Body of pancreas (tissue), 4 donors: ENCODE measurements around the gene TLR7. TPM values are rescaled to one million over a fixed set of nuclear protein-coding genes. Genes with fewer than 3 reads are reported as not detected.

Experiments
- ATAC-seq: fragments of 150-250 bp; one replicate; pipeline ENCODE4 v1.9.1; 2016
- DNase-seq, 4 donors: peaks; one replicate each; pipeline ENCODE4 v3.0.0-alpha.2; 2019
- H3K27ac ChIP-seq, 4 donors: fragments of 200-600 bp; sonication (generic); 1 replicate in 3 of 4; 2 replicates in 1 of 4; pipeline versions ENCODE4 v1.5.1 to v1.6.1; 2016 to 2019; ENCODE audit warnings: mild to moderate bottlenecking in 1 of 4, mixed read lengths in 1 of 4, moderate library complexity in 1 of 4
- H3K27me3 ChIP-seq, 2 donors: fragments of 200-600 bp; sonication (generic); one replicate each; pipeline ENCODE4 v1.6.0; 2016; ENCODE audit warnings: mild to moderate bottlenecking in 1 of 2
- H3K36me3 ChIP-seq, 2 donors: fragments of 200-600 bp; sonication (generic); replicated peaks in 1 of 2; 2 replicates each; pipeline ENCODE4 v1.5.1; 2016; ENCODE audit warnings: low read depth in 2 of 2; ENCODE audit not compliant: insufficient read depth in 1 of 2
- H3K4me1 ChIP-seq: fragments of 200-600 bp; sonication (generic); one replicate; pipeline ENCODE4 v1.6.0; 2016
- H3K4me3 ChIP-seq, 2 donors: fragments of 200-600 bp; sonication (generic); 1 replicate in 1 of 2; 2 replicates in 1 of 2; pipeline ENCODE4 v1.5.1; 2016 to 2019
- H3K9me3 ChIP-seq, 3 donors: fragments of 200-600 bp; sonication (generic); 1 replicate in 2 of 3; 2 replicates in 1 of 3; pipeline ENCODE4 v1.5.1; 2016
- CTCF ChIP-seq, 7 experiments: fragments of 450-650 bp in 4 of 7; fragments of 200-600 bp in 3 of 7; sonication (generic) in 3 of 7; IDR thresholded peaks; one replicate each; pipeline ENCODE4 v1.5.1; 2016 to 2019; ENCODE audit warnings: antibody characterized with exemption in 7 of 7
- POLR2A ChIP-seq, 3 donors: fragments of 450-650 bp; IDR thresholded peaks; one replicate each; pipeline ENCODE4 v1.6.1; 2016; ENCODE audit warnings: antibody characterized with exemption in 3 of 3, mild to moderate bottlenecking in 2 of 3
- WGBS, 2 donors: methylation state at CpG; one replicate each; pipeline ENCODE4 v1.1.5; 2017; 5-methylcytosine and 5-hydroxymethylcytosine counted together
- intact Hi-C: fragments of 100-400 bp; cut with DNase I; formaldehyde crosslinking; loops from one replicate; pipeline ENCODE4 v1.15.1; 2023
- total RNA-seq, 2 donors: library from RNA; depleted of rRNA; stranded (reverse); fragments of >200 nt; gene quantifications; one replicate each; pipeline ENCODE4 v1.1.0, GENCODE V29; 2016

The TLR7 gene
- under 1 TPM in 1 of 2 donors, not detected in 1; 0.78 TPM for total RNA-seq

GRCh38 chrX:12866451-12867377, at the start of gene TLR7:
Gene TLR7, plus strand, starts transcription at chrX:12867072. Its CDS starts 507 bp downstream, at chrX:12867579.
- TF ChIP-seq CTCF (IDR thresholded peaks at IDR 0.05) (no peak), POLR2A (IDR thresholded peaks at IDR 0.05) (no peak)
- Histone ChIP-seq H3K4me3 (no peak within 1 kb of the TSS), H3K27ac (no peak within 1 kb of the TSS), H3K9me3 (no peaks in the 10 kb centered on the region), H3K27me3 (no peaks in the 10 kb centered on the region), H3K4me1 (no peaks in the 10 kb centered on the region), H3K36me3 (no peaks in the 10 kb centered on the region)
- intact Hi-C loops, result no loop called here
- ATAC-seq, result no peak
- WGBS, 2 donors, result 41 to 53% methylated on average over 7 of the region's 7 CpGs
- DNase-seq, result no peak

GRCh38 chrX:12817528-12817927, 49.3 kb upstream of the TLR7 start:
- Histone ChIP-seq H3K27ac (no peak overlapping the region), H3K4me3 (no peak overlapping the region), H3K36me3 (peaks cover 0 to 3% of the 10 kb centered on the region in 2 donors), H3K27me3 (no peaks in the 10 kb centered on the region), H3K9me3 (no peaks in the 10 kb centered on the region), H3K4me1 (no peaks in the 10 kb centered on the region)
- TF ChIP-seq POLR2A (IDR thresholded peaks at IDR 0.05) (no peak), CTCF (IDR thresholded peaks at IDR 0.05) (no peak)
- 74 to 94% methylated on average over 3 to 5 of the region's 5 CpGs for WGBS, 2 donors
- intact Hi-C loops, result no loop called here
- no peak for ATAC-seq
- no peak for DNase-seq

- Histone ChIP-seq H3K4me3 (no peak overlapping the region), H3K27ac (no peak overlapping the region), H3K36me3 (peaks cover 0 to 3% of the 10 kb centered on the region in 2 donors), H3K9me3 (no peaks in the 10 kb centered on the region), H3K4me1 (no peaks in the 10 kb centered on the region), H3K27me3 (no peaks in the 10 kb centered on the region)
- WGBS, 2 donors, result 82 to 97% methylated on average over 6 to 8 of the region's 9 CpGs
- no peak for ATAC-seq
- DNase-seq, result no peak
- intact Hi-C loops, result no loop called here
- TF ChIP-seq CTCF (IDR thresholded peaks at IDR 0.05) (no peak), POLR2A (IDR thresholded peaks at IDR 0.05) (no peak)
These were observed 47.6 kb upstream of the TLR7 start for GRCh38 chrX:12819222-12819621.

GRCh38 chrX:12820737-12821136, 46.1 kb upstream of the TLR7 start:
- H3K27ac ChIP-seq, result no peak overlapping the region
- no peaks in the 10 kb centered on the region for H3K27me3 ChIP-seq
- ATAC-seq (no peak), DNase-seq (no peak)
- peaks cover 0 to 3% of the 10 kb centered on the region in 2 donors for H3K36me3 ChIP-seq
- H3K4me1 ChIP-seq, result no peaks in the 10 kb centered on the region
- no peaks in the 10 kb centered on the region for H3K9me3 ChIP-seq
- TF ChIP-seq POLR2A (IDR thresholded peaks at IDR 0.05) (no peak), CTCF (IDR thresholded peaks at IDR 0.05) (no peak)
- 90% methylated on average over 5 of the region's 7 CpGs for WGBS, 2 donors
- intact Hi-C loops, result no loop called here
- H3K4me3 ChIP-seq, result no peak overlapping the region
